Neural progenitor cell (in vitro differentiated cells): ENCODE measurements around the gene NHERF1. TPM values are rescaled to one million over a fixed set of nuclear protein-coding genes. Genes with fewer than 3 reads are reported as not detected.

Experiments
- DNase-seq: peaks from one replicate; pipeline ENCODE4 v3.0.0-alpha.2; 2016; ENCODE audit warnings: low spot score
- H2AFZ ChIP-seq: fragments of 200-600 bp; sonication (generic); replicated peaks from 2 replicates; pipeline ENCODE4 v1.6.1; 2016; ENCODE audit warnings: antibody characterized with exemption
- H3F3A ChIP-seq: fragments of 200-600 bp; sonication (generic); 2 replicates; pipeline ENCODE4 v1.6.1; 2016; ENCODE audit warnings: antibody characterized with exemption, low read depth
- H3K27ac ChIP-seq: fragments of 200-600 bp; sonication (generic); 2 replicates; pipeline ENCODE4 v1.5.1; 2016; ENCODE audit warnings: mild to moderate bottlenecking
- H3K27me3 ChIP-seq: fragments of 200-600 bp; sonication (generic); 2 replicates; pipeline ENCODE4 v1.6.1; 2016; ENCODE audit warnings: mild to moderate bottlenecking, moderate library complexity
- H3K36me3 ChIP-seq: fragments of 200-600 bp; sonication (generic); 2 replicates; pipeline ENCODE4 v1.5.1; 2016
- H3K4me1 ChIP-seq: fragments of 200-600 bp; sonication (generic); 2 replicates; pipeline ENCODE4 v1.6.1; 2016; ENCODE audit warnings: mixed run types
- H3K4me2 ChIP-seq: fragments of 200-600 bp; sonication (generic); 2 replicates; pipeline ENCODE4 v1.6.1; 2016
- H3K4me3 ChIP-seq: fragments of 200-600 bp; sonication (generic); 2 replicates; pipeline ENCODE4 v1.5.1; 2016
- H3K79me2 ChIP-seq: fragments of 200-600 bp; sonication (generic); 2 replicates; pipeline ENCODE4 v1.6.1; 2016; ENCODE audit warnings: low read depth
- H3K9ac ChIP-seq: fragments of 200-600 bp; sonication (generic); 2 replicates; pipeline ENCODE4 v1.6.1; 2016
- H3K9me3 ChIP-seq: fragments of 200-600 bp; sonication (generic); 2 replicates; pipeline ENCODE4 v1.5.1; 2016; ENCODE audit warnings: low read depth
- H4K20me1 ChIP-seq: fragments of 200-600 bp; sonication (generic); 2 replicates; pipeline ENCODE4 v1.6.1; 2016; ENCODE audit warnings: low read depth
- H3K27ac Mint-ChIP-seq: 3 replicates; pipeline ENCODE4 v1.8.0; 2021; ENCODE audit warnings: mixed read lengths
- H3K27me3 Mint-ChIP-seq: 2 replicates; pipeline ENCODE4 v1.8.0; 2022; ENCODE audit warnings: low read depth, mild to moderate bottlenecking, inconsistent platforms, moderate library complexity, mixed read lengths; ENCODE audit not compliant: insufficient read depth
- H3K36me3 Mint-ChIP-seq: 3 replicates; pipeline ENCODE4 v1.8.0; 2021; ENCODE audit warnings: mixed read lengths
- H3K4me1 Mint-ChIP-seq: 3 replicates; pipeline ENCODE4 v1.8.0; 2021; ENCODE audit warnings: mixed read lengths
- H3K4me3 Mint-ChIP-seq: 3 replicates; pipeline ENCODE4 v1.8.0; 2021; ENCODE audit warnings: mild to moderate bottlenecking, moderate library complexity, mixed read lengths
- H3K9me3 Mint-ChIP-seq: 3 replicates; pipeline ENCODE4 v1.8.0; 2020; ENCODE audit warnings: mixed read lengths
- EZH2 ChIP-seq: fragments of 200-600 bp; sonication (generic); IDR thresholded peaks from 2 replicates; pipeline ENCODE4 v1.6.1; 2017; ENCODE audit warnings: antibody characterized with exemption, mild to moderate bottlenecking, moderate library complexity
- EZH2phosphoT487 ChIP-seq: fragments of 200-600 bp; sonication (generic); IDR thresholded peaks from 2 replicates; pipeline ENCODE4 v1.6.1; 2017; ENCODE audit warnings: antibody characterized with exemption
- microRNA-seq: library from miRNA; unstranded; fragments of <30 nt; microRNA quantifications from one replicate; pipeline ENCODE4, GENCODE V29; 2016
- total RNA-seq: library from RNA; depleted of rRNA; stranded (reverse); fragments of >200 nt; gene quantifications from 2 replicates; pipeline ENCODE4 v1.2.3, GENCODE V29; 2015; ENCODE audit warnings: low replicate concordance
- TF ChIP-seq, protein P1 (sequence below): fragments of 200-600 bp; sonication (generic); IDR thresholded peaks from 2 replicates; pipeline ENCODE4 v1.5.1; 2017; ENCODE audit warnings: antibody characterized with exemption, mild to moderate bottlenecking

NHERF1 gene
- total RNA-seq, 1 donor from 2014 or later: 27.1 TPM

DNA sequence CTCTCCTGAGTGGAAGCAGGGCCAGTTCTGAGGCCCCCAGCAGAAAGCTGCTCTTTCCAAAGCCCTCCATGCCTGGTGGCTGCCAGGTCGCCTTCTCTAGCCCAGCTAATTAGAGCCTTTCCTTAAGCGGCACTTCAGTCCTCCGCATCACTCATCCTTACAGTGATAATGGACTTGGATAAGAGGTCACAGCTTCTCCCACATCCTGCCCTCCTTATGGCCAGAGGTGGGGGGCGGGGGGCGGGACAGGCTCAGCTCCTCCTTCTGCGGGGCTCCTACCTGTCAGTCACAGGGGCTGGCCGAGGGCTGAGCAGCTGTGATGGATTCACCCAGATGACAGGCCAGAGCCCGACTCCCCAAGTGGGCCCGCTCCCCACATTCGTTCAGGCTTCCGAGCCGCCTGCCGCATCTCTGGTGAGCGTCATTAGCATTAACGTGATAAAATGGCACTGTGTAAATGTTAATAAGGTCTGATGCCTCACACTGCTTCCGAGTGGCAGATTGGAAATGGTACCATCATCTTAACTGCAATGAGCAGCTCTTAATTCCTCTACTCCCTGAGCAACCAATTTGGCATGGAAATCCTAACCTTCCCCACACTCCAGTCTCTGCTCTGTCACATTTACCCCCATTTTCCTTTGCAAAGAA is 70.0 kb downstream of the NHERF1 start:
- Histone ChIP-seq H3K36me3 (no peaks in the 10 kb centered on the region), H3K79me2 (no peaks in the 10 kb centered on the region), H3F3A (peaks cover 3% of the 10 kb centered on the region), H4K20me1 (no peaks in the 10 kb centered on the region), H3K4me3 (no peak overlapping the region), H3K27me3 (no peaks in the 10 kb centered on the region), H3K9me3 (no peaks in the 10 kb centered on the region), H3K27ac (no peak overlapping the region), H3K9ac (no peak overlapping the region), H3K4me2 (no peak overlapping the region), H2AFZ (no peak overlapping the region), H3K4me1 (peaks cover 7% of the 10 kb centered on the region)
- Mint-ChIP-seq H3K27ac (peak overlapping the region; percentile 74), H3K4me3 (no peak overlapping the region), H3K9me3 (no peaks in the 10 kb centered on the region), H3K27me3 (peaks cover 2% of the 10 kb centered on the region), H3K4me1 (peaks cover 47% of the 10 kb centered on the region), H3K36me3 (peaks cover 7% of the 10 kb centered on the region)
- no peak for DNase-seq
- TF ChIP-seq EZH2phosphoT487: no peak
- TF ChIP-seq, protein P1, sequence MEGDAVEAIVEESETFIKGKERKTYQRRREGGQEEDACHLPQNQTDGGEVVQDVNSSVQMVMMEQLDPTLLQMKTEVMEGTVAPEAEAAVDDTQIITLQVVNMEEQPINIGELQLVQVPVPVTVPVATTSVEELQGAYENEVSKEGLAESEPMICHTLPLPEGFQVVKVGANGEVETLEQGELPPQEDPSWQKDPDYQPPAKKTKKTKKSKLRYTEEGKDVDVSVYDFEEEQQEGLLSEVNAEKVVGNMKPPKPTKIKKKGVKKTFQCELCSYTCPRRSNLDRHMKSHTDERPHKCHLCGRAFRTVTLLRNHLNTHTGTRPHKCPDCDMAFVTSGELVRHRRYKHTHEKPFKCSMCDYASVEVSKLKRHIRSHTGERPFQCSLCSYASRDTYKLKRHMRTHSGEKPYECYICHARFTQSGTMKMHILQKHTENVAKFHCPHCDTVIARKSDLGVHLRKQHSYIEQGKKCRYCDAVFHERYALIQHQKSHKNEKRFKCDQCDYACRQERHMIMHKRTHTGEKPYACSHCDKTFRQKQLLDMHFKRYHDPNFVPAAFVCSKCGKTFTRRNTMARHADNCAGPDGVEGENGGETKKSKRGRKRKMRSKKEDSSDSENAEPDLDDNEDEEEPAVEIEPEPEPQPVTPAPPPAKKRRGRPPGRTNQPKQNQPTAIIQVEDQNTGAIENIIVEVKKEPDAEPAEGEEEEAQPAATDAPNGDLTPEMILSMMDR: no peak
- no peak for TF ChIP-seq EZH2

Small RNA genes lying within 50 kb of the gene (microRNA-seq; reads per million reads assigned to microRNA genes)
- 30.9 reads per million, percentile 61 among the genes with 10 or more reads in this experiment for gene MIR3615

Other genes starting within 250 kb of the NHERF1 start
- not detected in 2 replicates for gene CD300LB, start 217.2 kb upstream of the NHERF1 start, total RNA-seq
- gene CD300C, start 202.5 kb upstream of the NHERF1 start, total RNA-seq: not detected in 2 replicates
- gene CD300H, start 181.1 kb upstream of the NHERF1 start, total RNA-seq: not detected in 2 replicates
- not detected in 2 replicates for gene CD300LD, start 156.3 kb upstream of the NHERF1 start, total RNA-seq
- not detected in 2 replicates for gene CD300E, start 124.9 kb upstream of the NHERF1 start, total RNA-seq
- gene CD300LF, start 35.7 kb upstream of the NHERF1 start, total RNA-seq: not detected in 2 replicates
- 1.5 and 4.3 TPM in 2 replicates for gene RAB37, start 11.4 kb upstream of the NHERF1 start, total RNA-seq
- gene NAT9, start 27.7 kb downstream of the NHERF1 start, total RNA-seq: 68.9 and 75.3 TPM in 2 replicates
- 0.03 TPM in 1 of 2 replicates, not detected in the other for gene GRIN2C, start 111.3 kb downstream of the NHERF1 start, total RNA-seq
- gene FDXR, start 124.4 kb downstream of the NHERF1 start, total RNA-seq: 7.4 and 25.3 TPM in 2 replicates
- 0.36 TPM in 1 of 2 replicates, not detected in the other for gene FADS6, start 145.0 kb downstream of the NHERF1 start, total RNA-seq
- gene USH1G, start 174.6 kb downstream of the NHERF1 start, total RNA-seq: 0.25 TPM in 1 of 2 replicates, not detected in the other
- not detected in 2 replicates for gene OTOP2, start 175.6 kb downstream of the NHERF1 start, total RNA-seq
- not detected in 2 replicates for gene OTOP3, start 187.3 kb downstream of the NHERF1 start, total RNA-seq
- gene HID1, start 224.1 kb downstream of the NHERF1 start, total RNA-seq: 3.5 and 5.0 TPM in 2 replicates
- 4.0 and 15.8 TPM in 2 replicates for gene CDR2L, start 239.0 kb downstream of the NHERF1 start, total RNA-seq